ENCODE measurements around the gene SYT13.

DNA sequence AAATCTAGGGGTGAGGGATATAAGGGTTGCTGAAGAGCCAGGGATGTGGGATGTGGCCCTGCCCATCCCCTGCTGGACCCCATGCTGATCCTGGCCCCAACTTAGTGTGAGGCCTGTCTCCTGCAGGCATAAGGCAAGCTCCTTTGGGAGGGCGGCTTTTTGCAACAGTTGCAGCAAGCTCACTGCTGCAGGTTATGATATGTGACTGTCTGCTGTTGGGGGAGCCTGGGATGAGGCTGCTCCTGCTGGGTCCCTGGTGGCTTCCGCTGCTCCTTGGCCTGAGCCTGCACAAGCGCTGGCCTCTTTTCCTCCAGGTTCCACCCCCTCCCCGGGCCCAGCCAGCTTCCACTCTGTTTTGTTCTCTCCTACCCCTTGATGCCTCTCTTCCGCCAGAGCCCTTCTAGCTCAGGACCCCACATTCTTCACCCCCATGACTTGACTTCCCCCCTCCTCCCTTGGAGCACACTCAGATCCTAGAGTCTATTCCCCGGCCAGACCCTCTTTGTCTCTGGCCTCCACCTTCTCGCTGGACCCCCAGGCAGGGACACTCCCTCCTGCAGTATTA is 35.0 kb upstream of the SYT13 start:
- TF ChIP-seq GATA3 (IDR thresholded peaks at IDR 0.05; ENCODE audit: low read depth, low read length) (no peak), GATA2 (IDR thresholded peaks at IDR 0.05; ENCODE audit: low read depth, low read length) (no peak)

Data from SH-SY5Y (cell line).